Thymus (tissue), 11 donors: ENCODE measurements around the gene ROR1. TPM values are rescaled to one million over a fixed set of nuclear protein-coding genes. Genes with fewer than 3 reads are reported as not detected.

ENCODE experiments used
- DNase-seq, 9 donors: peaks; one replicate each; pipeline ENCODE4 v3.0.0-alpha.2; 2013; ENCODE audit warnings: low spot score in 9 of 9, low read depth in 6 of 9, missing footprints in 1 of 9
- H3K27ac ChIP-seq, 2 donors: one replicate each; pipeline ENCODE4 v1.5.1; 2013; ENCODE audit warnings: control low read depth in 1 of 2, low read depth in 1 of 2, low read length in 1 of 2, mild to moderate bottlenecking in 1 of 2, moderate library complexity in 1 of 2
- H3K27me3 ChIP-seq, 2 donors: one replicate each; pipeline ENCODE4 v1.5.1; 2013; ENCODE audit warnings: low read length in 1 of 2; ENCODE audit not compliant: control insufficient read depth in 2 of 2, insufficient read depth in 1 of 2
- H3K36me3 ChIP-seq, 2 donors: one replicate each; pipeline ENCODE4 v1.5.1; 2013; ENCODE audit warnings: low read length in 1 of 2, mild to moderate bottlenecking in 1 of 2, moderate library complexity in 1 of 2; ENCODE audit not compliant: control insufficient read depth in 2 of 2, insufficient read depth in 2 of 2
- H3K4me1 ChIP-seq, 2 donors: one replicate each; pipeline ENCODE4 v1.5.1; 2013; ENCODE audit warnings: low read length in 2 of 2; ENCODE audit not compliant: control insufficient read depth in 2 of 2, insufficient read depth in 2 of 2
- H3K4me3 ChIP-seq, 2 donors: one replicate each; pipeline ENCODE4 v1.5.1; 2013; ENCODE audit warnings: low read length in 2 of 2, control low read depth in 1 of 2, mild to moderate bottlenecking in 1 of 2
- H3K9me3 ChIP-seq, 2 donors: one replicate each; pipeline ENCODE4 v1.5.1; 2013; ENCODE audit warnings: low read length in 1 of 2, mild to moderate bottlenecking in 1 of 2; ENCODE audit not compliant: control insufficient read depth in 2 of 2, insufficient read depth in 1 of 2
- WGBS: extraction: QIAGEN DNeasy Blood & Tissue Kit; methylation state at CpG from one replicate; pipeline ENCODE4 v1.1.7; 2013; 5-methylcytosine and 5-hydroxymethylcytosine counted together
- polyA plus RNA-seq: library from polyadenylated mRNA; stranded (reverse); fragments of 200-250 nt; gene quantifications from one replicate; pipeline ENCODE4 v1.2.3, GENCODE V29; 2013
- total RNA-seq: library from RNA; stranded (reverse); fragments of 120-200 nt; gene quantifications from one replicate; pipeline ENCODE4 v1.2.4, GENCODE V29; 2013
- donor health status: healthy.

The ROR1 gene
- total and polyA plus RNA-seq, 2 donors: 1.5 to 5.2 TPM

GRCh38 chr1:63848733-63849132 is 74.9 kb downstream of the ROR1 start:
- Histone ChIP-seq H3K4me1 (peaks cover 0 to 9% of the 10 kb centered on the region in 2 donors), H3K4me3 (no peak overlapping the region), H3K27me3 (no peaks in the 10 kb centered on the region), H3K9me3 (no peaks in the 10 kb centered on the region), H3K36me3 (no peaks in the 10 kb centered on the region), H3K27ac (no peak overlapping the region)
- DNase-seq: no peak
- 79% methylated on average over 4 of the region's 4 CpGs for WGBS

GRCh38 chr1:63849149-63849548 is 75.3 kb downstream of the ROR1 start:
- 91% methylated on average over 1 of the region's 1 CpG for WGBS
- Histone ChIP-seq H3K27me3 (no peaks in the 10 kb centered on the region), H3K27ac (no peak overlapping the region), H3K4me1 (peaks cover 0 to 9% of the 10 kb centered on the region in 2 donors), H3K9me3 (no peaks in the 10 kb centered on the region), H3K4me3 (no peak overlapping the region), H3K36me3 (no peaks in the 10 kb centered on the region)
- no peak for DNase-seq

GRCh38 chr1:63854091-63854490 is 80.3 kb downstream of the ROR1 start:
- Histone ChIP-seq H3K36me3 (no peaks in the 10 kb centered on the region), H3K9me3 (peaks cover 0 to 3% of the 10 kb centered on the region in 2 donors), H3K27ac (no peak overlapping the region), H3K4me3 (no peak overlapping the region), H3K27me3 (no peaks in the 10 kb centered on the region), H3K4me1 (no peaks in the 10 kb centered on the region)
- no peak for DNase-seq
- WGBS: 89% methylated on average over 3 of the region's 3 CpGs

- 91% methylated on average over 1 of the region's 1 CpG for WGBS
- no peak for DNase-seq
- Histone ChIP-seq H3K4me3 (no peak overlapping the region), H3K9me3 (peaks cover 0 to 3% of the 10 kb centered on the region in 2 donors), H3K27ac (no peak overlapping the region), H3K36me3 (no peaks in the 10 kb centered on the region), H3K4me1 (no peaks in the 10 kb centered on the region), H3K27me3 (no peaks in the 10 kb centered on the region)
These were observed 82.1 kb downstream of the ROR1 start for GRCh38 chr1:63855942-63856341.

DNA sequence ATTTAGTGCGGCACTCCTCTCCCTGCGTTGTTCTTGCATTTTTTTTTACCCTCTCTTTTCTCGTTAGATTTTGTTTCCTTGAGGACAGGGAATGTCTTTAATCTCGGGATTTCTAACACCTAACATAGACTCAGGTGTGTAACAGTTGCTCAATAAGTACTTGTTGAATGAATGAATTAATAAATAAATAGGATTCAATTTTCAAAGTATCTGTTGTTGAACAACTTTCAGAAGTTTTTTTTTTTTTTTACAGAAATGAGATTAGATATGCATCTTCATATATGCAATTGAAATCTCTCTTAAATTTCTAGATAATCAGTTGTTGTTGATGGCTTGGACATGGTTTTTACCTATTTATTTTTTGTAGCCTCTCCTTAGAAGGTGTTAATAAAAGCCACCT is 83.1 kb downstream of the ROR1 start:
- DNase-seq: no peak
- no peaks in the 10 kb centered on the region for H3K4me1 ChIP-seq
- H3K36me3 ChIP-seq: no peaks in the 10 kb centered on the region
- peaks cover 0 to 3% of the 10 kb centered on the region in 2 donors for H3K9me3 ChIP-seq
- WGBS: 97% methylated on average over 4 of the region's 4 CpGs
- no peak overlapping the region for H3K27ac ChIP-seq
- no peaks in the 10 kb centered on the region for H3K27me3 ChIP-seq
- no peak overlapping the region for H3K4me3 ChIP-seq

DNA sequence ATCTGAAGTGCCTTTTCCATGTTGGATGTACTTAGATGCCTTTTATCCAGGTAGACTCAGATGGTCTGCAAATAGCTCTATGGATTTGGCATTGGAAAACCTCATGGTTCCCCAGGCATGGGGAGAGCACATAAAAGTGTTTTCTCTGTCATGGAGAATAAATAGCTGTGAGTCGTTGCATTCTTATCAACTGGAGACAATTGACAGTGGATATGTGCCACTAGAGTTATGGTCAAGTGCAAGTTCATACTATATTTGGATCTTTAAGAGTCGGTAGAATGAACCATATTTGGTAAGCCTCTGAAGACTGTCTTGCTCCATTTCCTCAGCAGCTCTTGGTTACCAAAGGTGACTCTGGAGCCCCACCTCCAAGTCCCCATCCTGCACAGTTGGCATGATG is 83.7 kb downstream of the ROR1 start:
- 90% methylated on average over 2 of the region's 2 CpGs for WGBS
- Histone ChIP-seq H3K27ac (no peak overlapping the region), H3K36me3 (no peaks in the 10 kb centered on the region), H3K27me3 (no peaks in the 10 kb centered on the region), H3K9me3 (peaks cover 0 to 3% of the 10 kb centered on the region in 2 donors), H3K4me1 (no peaks in the 10 kb centered on the region), H3K4me3 (no peak overlapping the region)
- no peak for DNase-seq

DNA sequence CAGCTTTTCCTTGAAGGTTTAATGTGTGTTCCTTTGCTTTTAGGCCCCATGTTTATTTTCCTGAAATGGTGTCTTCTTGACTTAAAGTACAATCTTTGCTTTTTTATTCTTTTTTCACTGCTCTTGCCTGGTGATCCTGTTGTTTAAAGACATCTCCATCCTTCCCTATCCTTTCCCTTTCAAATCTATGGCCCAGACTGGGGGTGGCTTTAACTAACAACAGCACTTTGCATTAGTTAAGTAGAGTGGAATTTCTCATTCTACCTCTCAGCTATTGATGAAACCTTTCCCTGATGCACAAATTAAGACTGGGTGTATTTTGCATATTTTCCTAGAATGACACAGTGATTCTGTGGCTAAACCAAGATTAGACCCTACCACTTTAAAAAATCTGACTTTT is 84.3 kb downstream of the ROR1 start:
- Histone ChIP-seq H3K4me3 (no peak overlapping the region), H3K36me3 (no peaks in the 10 kb centered on the region), H3K27me3 (no peaks in the 10 kb centered on the region), H3K27ac (no peak overlapping the region), H3K4me1 (no peaks in the 10 kb centered on the region), H3K9me3 (peaks cover 0 to 3% of the 10 kb centered on the region in 2 donors)
- DNase-seq: no peak

DNA sequence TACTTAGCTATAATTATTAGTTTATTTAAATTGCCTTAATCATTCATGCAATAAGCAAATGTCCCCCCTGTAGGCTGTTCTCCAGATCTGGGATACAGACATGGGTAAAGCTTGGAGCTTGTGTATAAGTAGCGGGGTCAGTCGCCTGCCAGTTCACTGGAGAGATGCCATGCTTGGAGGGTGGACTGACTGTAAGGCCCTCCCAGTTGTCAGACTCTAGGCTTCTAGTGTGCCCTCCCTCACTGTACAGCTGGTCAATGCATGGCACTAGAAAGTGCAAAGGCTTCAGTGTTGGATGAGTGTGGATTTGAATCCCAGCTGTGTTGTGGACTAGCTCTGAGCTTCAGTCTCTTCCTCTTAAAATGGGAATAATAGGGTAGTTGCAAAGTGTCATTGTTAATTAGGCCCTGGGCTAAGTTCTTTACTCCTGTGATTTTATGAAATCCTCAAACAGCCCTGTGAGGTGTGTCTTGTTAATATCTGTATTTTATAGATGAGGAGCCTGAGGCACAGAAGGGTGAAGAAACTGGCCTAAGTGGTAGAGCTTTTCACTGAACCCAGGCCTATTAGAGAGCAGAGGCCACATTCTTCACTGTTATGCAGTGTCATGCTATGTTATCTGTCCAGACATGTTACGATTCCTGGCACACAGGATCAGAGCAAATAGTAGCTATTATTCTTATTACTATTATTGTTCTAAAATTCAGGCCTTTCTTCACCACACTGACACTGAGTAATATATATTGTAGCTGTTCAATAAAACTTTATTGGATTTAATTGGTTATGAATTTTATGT is 85.9 kb downstream of the ROR1 start:
- H3K4me1 ChIP-seq: no peaks in the 10 kb centered on the region
- no peaks in the 10 kb centered on the region for H3K36me3 ChIP-seq
- H3K4me3 ChIP-seq: no peak overlapping the region
- WGBS: 99% methylated on average over 3 of the region's 3 CpGs
- peaks cover 0 to 3% of the 10 kb centered on the region in 2 donors for H3K9me3 ChIP-seq
- no peak overlapping the region for H3K27ac ChIP-seq
- DNase-seq: no peak
- H3K27me3 ChIP-seq: no peaks in the 10 kb centered on the region

GRCh38 chr1:63861052-63861691 is 87.4 kb downstream of the ROR1 start:
- no peak for DNase-seq
- H3K36me3 ChIP-seq: no peaks in the 10 kb centered on the region
- peaks cover 0 to 3% of the 10 kb centered on the region in 2 donors for H3K9me3 ChIP-seq
- no peaks in the 10 kb centered on the region for H3K4me1 ChIP-seq
- H3K4me3 ChIP-seq: no peak overlapping the region
- H3K27me3 ChIP-seq: no peaks in the 10 kb centered on the region
- WGBS: 94% methylated on average over 6 of the region's 6 CpGs
- H3K27ac ChIP-seq: no peak overlapping the region
